GM19025 (cell line): ENCODE results near the gene SEMA5B.

Experiments
- ATAC-seq: cut with Tn5 transposase; IDR thresholded peaks from one replicate; pipeline ENCODE4 v1.9.1; 2021; ENCODE audit warnings: mild to moderate bottlenecking, low read depth, moderate library complexity; ENCODE audit not compliant: unreplicated experiment

Gene SEMA5B

GRCh38 chr3:122977746-122978466 lies 49.7 kb downstream of the SEMA5B start:
- no peak for ATAC-seq

- ATAC-seq: no peak
These were observed 51.7 kb downstream of the SEMA5B start for GRCh38 chr3:122975924-122976293.

DNA sequence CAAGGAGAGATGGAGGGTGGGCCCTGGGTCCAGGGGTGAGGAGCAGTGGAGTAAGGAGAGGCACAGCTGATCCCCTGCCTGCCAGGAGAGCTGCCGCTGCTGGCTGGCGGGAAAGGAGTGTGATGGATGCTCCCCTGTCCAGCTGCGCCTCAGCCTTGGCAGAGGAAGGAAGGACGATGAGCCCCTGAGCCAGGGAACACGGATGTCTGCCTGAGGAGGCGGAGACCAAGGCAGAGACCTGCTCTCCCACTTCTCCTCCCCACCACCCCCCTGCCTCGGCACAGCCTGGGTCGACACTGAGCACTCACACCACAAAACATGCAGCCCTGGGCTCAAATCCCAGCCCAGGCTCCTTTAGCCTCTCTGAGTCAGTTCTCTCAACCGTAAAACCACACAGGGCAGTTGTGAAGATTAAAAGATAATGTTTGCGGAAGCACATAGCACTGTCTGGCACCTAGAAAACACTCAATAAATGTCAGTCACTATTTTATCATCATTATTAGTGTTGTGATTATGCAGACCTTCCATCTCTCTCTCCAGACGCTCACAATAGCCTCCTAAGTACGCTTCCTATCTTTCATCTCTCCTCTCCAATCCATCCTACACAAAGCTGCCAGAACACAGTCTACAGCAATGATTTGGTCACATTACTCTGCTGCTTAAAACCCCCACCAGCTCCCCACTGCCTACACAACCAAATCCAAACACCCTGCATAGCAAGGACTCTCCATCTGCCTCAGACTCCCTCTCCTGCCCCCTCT lies 52.2 kb downstream of the SEMA5B start:
- no peak for ATAC-seq

DNA sequence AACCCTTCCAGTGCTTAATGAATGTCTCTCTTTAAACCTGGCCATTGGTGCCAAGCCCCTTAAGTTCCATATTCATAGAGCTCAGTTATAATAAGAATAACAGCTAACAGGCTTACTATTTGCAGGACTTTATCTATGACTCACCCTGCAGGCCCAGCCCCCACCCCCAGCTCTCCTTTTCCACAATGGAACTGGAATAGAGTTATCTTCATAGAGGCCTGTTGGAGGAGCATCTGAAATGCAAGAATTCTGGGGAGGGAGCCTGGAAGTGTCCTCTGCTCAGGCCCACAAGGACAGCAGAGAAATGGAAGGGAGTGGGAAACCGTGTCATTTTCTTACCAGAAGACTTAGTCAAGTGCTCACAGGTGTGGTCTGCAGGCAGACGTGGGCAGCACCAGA lies 52.8 kb downstream of the SEMA5B start:
- no peak for ATAC-seq

GRCh38 chr3:122973893-122974615 lies 53.5 kb downstream of the SEMA5B start:
- no peak for ATAC-seq

DNA sequence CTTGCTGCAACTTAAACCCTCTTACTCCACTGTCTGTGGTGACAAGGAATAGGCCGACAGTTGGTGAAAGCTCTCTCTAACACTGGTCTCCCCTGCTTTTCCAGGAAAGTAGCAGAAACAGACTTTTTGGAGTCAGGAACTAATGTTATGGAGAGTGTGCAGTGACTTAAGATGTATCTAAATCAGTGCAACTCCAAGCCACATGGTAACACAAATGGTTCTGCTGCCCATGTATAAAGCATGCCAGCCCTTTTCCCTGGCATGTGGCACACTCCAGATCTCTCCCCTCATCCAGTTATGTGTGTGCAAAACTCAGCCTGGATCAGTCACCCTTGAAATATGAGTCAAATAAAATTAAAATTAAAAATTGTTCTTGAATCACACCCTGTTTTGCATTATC lies 55.4 kb downstream of the SEMA5B start:
- no peak for ATAC-seq

DNA sequence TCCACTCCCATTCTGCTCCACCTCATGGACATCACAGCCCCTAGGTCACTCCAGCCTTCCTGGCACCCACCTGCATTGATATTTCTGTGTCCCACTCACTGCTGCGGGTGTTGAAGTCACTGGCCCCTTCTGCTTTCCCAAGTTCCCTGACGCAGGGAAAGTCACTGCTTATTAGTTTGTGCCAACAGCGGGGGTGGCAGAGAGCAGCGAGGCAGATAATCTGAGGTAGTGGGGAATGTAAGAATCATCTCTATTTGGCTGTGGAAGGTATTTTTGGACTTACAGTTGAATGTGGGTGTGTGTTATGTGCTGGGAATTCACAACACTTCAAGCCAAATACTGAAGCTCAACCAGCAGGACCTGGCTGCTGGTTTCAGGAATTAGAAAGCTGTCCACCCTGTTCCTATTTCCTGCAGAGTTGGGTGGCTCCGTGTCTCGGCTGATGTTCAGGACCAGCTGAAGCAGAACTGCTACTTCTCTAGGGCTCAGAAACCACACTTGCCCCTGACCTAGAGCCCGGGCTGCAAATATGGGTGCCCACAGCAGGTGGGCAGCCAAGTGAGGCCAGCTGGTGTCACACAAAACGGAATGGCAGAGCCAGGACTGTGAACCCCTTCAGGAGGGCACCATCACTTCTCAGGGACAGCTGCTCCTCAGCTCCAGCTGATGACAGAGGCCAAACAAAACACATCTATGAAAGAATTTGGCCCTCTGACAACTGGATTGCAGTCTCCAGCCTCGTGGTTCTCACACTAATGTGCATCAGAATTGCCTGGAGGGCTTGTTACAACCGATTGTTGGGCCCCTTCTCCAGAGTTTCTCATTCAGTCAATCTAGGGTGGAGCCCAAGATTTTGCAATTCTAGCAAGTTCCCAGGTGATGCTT lies 57.7 kb downstream of the SEMA5B start:
- ATAC-seq: no peak

GRCh38 chr3:122967765-122968164 lies 59.8 kb downstream of the SEMA5B start:
- ATAC-seq: no peak

- ATAC-seq: no peak
These were observed 60.2 kb downstream of the SEMA5B start for GRCh38 chr3:122967356-122967755.

DNA sequence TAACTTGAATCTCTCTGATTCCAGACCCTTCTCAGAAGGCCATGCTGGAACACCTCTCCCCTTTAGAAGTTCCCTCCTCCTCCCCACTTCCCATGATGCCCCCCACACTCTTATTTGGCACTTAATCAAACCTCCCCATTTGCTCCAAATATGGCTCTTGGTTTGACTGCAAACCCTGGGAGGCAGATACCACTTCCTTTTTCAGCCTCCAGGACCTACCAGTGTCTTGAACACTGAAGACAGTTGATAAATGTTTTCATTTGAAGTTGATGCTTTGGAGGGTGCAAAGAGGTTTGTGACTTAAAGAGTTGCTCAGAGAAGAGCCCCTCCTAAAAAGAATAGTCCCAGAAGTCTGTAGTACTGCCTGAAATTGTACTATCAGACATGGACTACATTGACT lies 61.5 kb downstream of the SEMA5B start:
- no peak for ATAC-seq

DNA sequence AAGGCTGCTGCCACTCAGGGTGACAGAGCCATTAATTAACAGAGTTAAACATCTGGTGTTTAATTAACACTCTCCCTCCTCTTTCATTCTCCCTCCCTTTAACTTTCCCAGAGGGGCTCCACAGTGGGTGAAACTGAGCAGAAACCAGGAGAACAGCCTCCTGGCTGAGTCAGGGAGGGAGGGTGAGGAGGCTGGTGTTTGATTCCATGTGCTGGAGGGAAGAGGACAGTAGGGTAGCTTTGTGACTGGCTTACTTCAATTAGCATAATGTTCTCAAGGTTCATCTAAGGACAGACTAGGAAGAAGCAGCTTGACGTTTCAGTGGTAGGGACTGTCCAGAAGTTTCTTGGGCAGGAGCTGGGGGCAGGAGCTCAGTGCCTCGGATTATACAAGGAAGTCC lies 62.8 kb downstream of the SEMA5B start:
- no peak for ATAC-seq

DNA sequence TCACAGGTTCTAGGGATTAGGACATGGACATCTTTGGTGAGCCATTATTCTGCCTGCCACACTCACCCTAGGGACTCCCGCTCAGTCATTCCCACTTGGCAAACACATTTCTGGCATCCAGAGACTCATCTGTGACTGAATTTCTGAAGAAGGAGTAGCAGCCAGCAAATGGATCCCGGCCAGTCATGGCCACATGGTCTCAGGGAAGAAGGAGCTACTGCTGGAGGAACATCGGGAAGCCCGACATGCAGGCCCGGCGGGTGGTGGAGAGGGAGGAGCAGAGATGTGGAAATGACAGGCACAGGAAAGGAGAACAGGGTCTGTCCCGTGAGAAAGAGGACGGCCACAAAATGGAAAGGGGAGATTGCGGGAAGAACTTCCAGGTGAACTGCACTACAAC lies 65.4 kb downstream of the SEMA5B start:
- no peak for ATAC-seq

GRCh38 chr3:122961146-122961545 lies 66.4 kb downstream of the SEMA5B start:
- ATAC-seq: no peak

GRCh38 chr3:122960652-122961051 lies 66.9 kb downstream of the SEMA5B start:
- no peak for ATAC-seq

DNA sequence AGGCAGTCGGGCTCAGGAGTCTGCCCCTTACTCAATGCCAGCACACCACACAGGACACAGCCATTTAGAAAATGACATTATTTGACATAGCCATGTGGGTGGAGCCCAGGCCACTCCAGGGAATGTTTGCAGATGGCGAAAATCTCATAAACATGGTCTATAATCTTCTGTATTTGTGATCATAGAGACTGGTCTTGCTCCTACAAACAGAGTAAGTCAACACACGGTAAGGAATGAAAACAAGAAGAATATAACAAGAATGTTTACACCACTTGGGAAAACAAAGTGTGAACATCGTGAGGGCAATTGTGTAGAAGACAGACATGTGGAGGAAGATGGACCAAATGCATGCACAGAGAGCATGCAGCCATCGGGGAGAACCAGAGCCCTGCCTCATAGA lies 68.2 kb downstream of the SEMA5B start:
- no peak for ATAC-seq

GRCh38 chr3:122957707-122958689 lies 69.6 kb downstream of the SEMA5B start:
- no peak for ATAC-seq

- no peak for ATAC-seq
These were observed 70.7 kb downstream of the SEMA5B start for GRCh38 chr3:122956693-122957455.

DNA sequence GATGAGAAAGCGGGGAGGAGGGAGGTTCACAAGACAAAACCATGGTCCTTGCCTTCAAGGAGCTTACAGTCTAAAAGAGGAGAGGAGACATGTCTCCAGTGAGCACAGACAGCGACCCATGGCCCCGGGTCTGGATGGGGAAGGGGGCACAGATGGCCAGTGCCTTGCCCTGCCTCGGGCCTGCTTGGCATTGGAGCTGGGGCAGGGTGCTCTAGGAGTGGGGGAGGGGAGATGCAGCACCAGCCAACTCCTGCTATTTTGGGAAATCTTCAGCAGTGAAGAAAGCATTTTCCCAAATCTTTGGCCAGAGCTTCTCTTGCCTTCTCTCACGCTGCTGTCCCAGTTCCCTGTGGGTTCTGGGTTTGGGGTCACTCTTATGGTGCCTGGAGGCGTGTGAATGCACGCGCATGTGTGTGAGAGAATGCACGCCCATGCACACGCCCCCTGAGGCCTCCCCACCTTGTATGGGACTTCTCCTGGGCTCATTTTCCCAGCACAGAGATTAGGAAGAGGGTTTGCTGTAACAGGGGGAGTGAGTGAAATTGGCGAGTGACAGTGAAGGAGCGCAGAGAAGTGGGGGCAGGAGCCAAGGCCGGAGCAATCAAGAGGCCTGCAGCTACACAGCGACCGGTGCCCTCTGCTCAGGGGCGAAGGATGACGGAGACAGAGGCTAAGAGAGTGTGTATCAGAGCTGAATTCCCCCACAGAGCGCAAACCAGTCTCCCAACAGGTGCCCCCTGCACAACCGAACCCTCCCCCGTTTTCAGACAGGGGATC lies 71.5 kb downstream of the SEMA5B start:
- no peak for ATAC-seq
